ENCODE measurements around the gene CDC42BPB. TPM values are rescaled to one million over a fixed set of nuclear protein-coding genes. Genes with fewer than 3 reads are reported as not detected.

CDC42BPB gene
- total and polyA plus RNA-seq, 2 donors (not counting 1 experiment from before 2014, with no cell fraction given), result 44.8 to 98.3 TPM

GRCh38 chr14:102911991-102912761 lies 145.2 kb downstream of the CDC42BPB start:
- H2AFZ ChIP-seq (ENCODE audit: low read length), result no peak overlapping the region
- DNase-seq (ENCODE audit: low read depth in 2 of 2), result no peak
- no peaks in the 10 kb centered on the region for H3K27me3 ChIP-seq (ENCODE audit: control insufficient read depth, insufficient read depth, low read length)
- peaks cover 2% of the 10 kb centered on the region for H3K36me3 ChIP-seq (ENCODE audit: control insufficient read depth, insufficient read depth, low read length)
- H3K9me3 ChIP-seq (ENCODE audit: control insufficient read depth, insufficient read depth, low read depth, low read length), result no peaks in the 10 kb centered on the region
- H3K9ac ChIP-seq (ENCODE audit: insufficient read depth, low read length), result no peak overlapping the region
- H3K4me2 ChIP-seq (ENCODE audit: extremely low read depth, insufficient read depth, low read length), result no peak overlapping the region
- H3K4me1 ChIP-seq (ENCODE audit: control insufficient read depth, extremely low read depth, insufficient read depth, low read length), result no peaks in the 10 kb centered on the region
- H3K79me2 ChIP-seq (ENCODE audit: control insufficient read depth, insufficient read depth, low read length), result no peaks in the 10 kb centered on the region
- no peak overlapping the region for H3K4me3 ChIP-seq (replicated peaks in 1 of 4; ENCODE audit: control extremely low read depth in 1 of 4, insufficient read depth in 1 of 4, low read depth in 3 of 4, low read length in 4 of 4)
- no peak overlapping the region for H3K27ac ChIP-seq (ENCODE audit: insufficient read depth, low read length)
- no peak for TF ChIP-seq CTCF (conservative IDR thresholded peaks at IDR 0.05 in 1 of 2, IDR thresholded peaks at IDR 0.05 in 1 of 2; ENCODE audit: low read depth in 1 of 2, low read length in 2 of 2)
- no peak for TF ChIP-seq EZH2 (IDR thresholded peaks at IDR 0.05; ENCODE audit: low read length, missing control alignments)
- H4K20me1 ChIP-seq (ENCODE audit: control insufficient read depth, extremely low read depth, insufficient read depth, low read length), result no peaks in the 10 kb centered on the region

GRCh38 chr14:102911541-102911951 lies 145.8 kb downstream of the CDC42BPB start:
- Histone ChIP-seq H3K27me3 (ENCODE audit: control insufficient read depth, insufficient read depth, low read length) (no peaks in the 10 kb centered on the region), H4K20me1 (ENCODE audit: control insufficient read depth, extremely low read depth, insufficient read depth, low read length) (no peaks in the 10 kb centered on the region), H3K9me3 (ENCODE audit: control insufficient read depth, insufficient read depth, low read depth, low read length) (no peaks in the 10 kb centered on the region), H3K4me3 (replicated peaks in 1 of 4; ENCODE audit: control extremely low read depth in 1 of 4, insufficient read depth in 1 of 4, low read depth in 3 of 4, low read length in 4 of 4) (no peak overlapping the region), H3K9ac (ENCODE audit: insufficient read depth, low read length) (no peak overlapping the region), H3K36me3 (ENCODE audit: control insufficient read depth, insufficient read depth, low read length) (peaks cover 3% of the 10 kb centered on the region), H3K27ac (ENCODE audit: insufficient read depth, low read length) (no peak overlapping the region), H3K4me1 (ENCODE audit: control insufficient read depth, extremely low read depth, insufficient read depth, low read length) (no peaks in the 10 kb centered on the region), H3K79me2 (ENCODE audit: control insufficient read depth, insufficient read depth, low read length) (no peaks in the 10 kb centered on the region), H3K4me2 (ENCODE audit: extremely low read depth, insufficient read depth, low read length) (no peak overlapping the region), H2AFZ (ENCODE audit: low read length) (no peak overlapping the region)
- DNase-seq (ENCODE audit: low read depth in 2 of 2), result no peak
- TF ChIP-seq EZH2 (IDR thresholded peaks at IDR 0.05; ENCODE audit: low read length, missing control alignments), result no peak
- TF ChIP-seq CTCF (conservative IDR thresholded peaks at IDR 0.05 in 1 of 2, IDR thresholded peaks at IDR 0.05 in 1 of 2; ENCODE audit: low read depth in 1 of 2, low read length in 2 of 2), result no peak

- no peak for DNase-seq (ENCODE audit: low read depth in 2 of 2)
- no peak overlapping the region for H3K9ac ChIP-seq (ENCODE audit: insufficient read depth, low read length)
- TF ChIP-seq EZH2 (IDR thresholded peaks at IDR 0.05; ENCODE audit: low read length, missing control alignments) (no peak), CTCF (conservative IDR thresholded peaks at IDR 0.05 in 1 of 2, IDR thresholded peaks at IDR 0.05 in 1 of 2; ENCODE audit: low read depth in 1 of 2, low read length in 2 of 2) (no peak)
- no peak overlapping the region for H3K27ac ChIP-seq (ENCODE audit: insufficient read depth, low read length)
- no peak overlapping the region for H3K4me2 ChIP-seq (ENCODE audit: extremely low read depth, insufficient read depth, low read length)
- H4K20me1 ChIP-seq (ENCODE audit: control insufficient read depth, extremely low read depth, insufficient read depth, low read length), result no peaks in the 10 kb centered on the region
- no peak overlapping the region for H2AFZ ChIP-seq (ENCODE audit: low read length)
- no peaks in the 10 kb centered on the region for H3K4me1 ChIP-seq (ENCODE audit: control insufficient read depth, extremely low read depth, insufficient read depth, low read length)
- no peaks in the 10 kb centered on the region for H3K79me2 ChIP-seq (ENCODE audit: control insufficient read depth, insufficient read depth, low read length)
- H3K9me3 ChIP-seq (ENCODE audit: control insufficient read depth, insufficient read depth, low read depth, low read length), result no peaks in the 10 kb centered on the region
- peaks cover 3% of the 10 kb centered on the region for H3K36me3 ChIP-seq (ENCODE audit: control insufficient read depth, insufficient read depth, low read length)
- no peak overlapping the region for H3K4me3 ChIP-seq (replicated peaks in 1 of 4; ENCODE audit: control extremely low read depth in 1 of 4, insufficient read depth in 1 of 4, low read depth in 3 of 4, low read length in 4 of 4)
- H3K27me3 ChIP-seq (ENCODE audit: control insufficient read depth, insufficient read depth, low read length), result no peaks in the 10 kb centered on the region
Measured at GRCh38 chr14:102910442-102910841, 146.9 kb downstream of the CDC42BPB start.

Measured in fibroblast of lung (primary cell).